PFSK-1 (cell line): ENCODE measurements around the gene ZFHX3.

ENCODE experiments used
- FOXP2 ChIP-seq: optimal IDR thresholded peaks from 2 replicates; pipeline ENCODE3; 2011; ENCODE audit warnings: borderline replicate concordance, control low read depth, inconsistent platforms; ENCODE audit not compliant: insufficient read depth; ENCODE audit errors: extremely low read length, extremely low read depth
- POLR2AphosphoS5 ChIP-seq: IDR thresholded peaks from 2 replicates; pipeline ENCODE4 v1.6.1; 2012; ENCODE audit warnings: low read depth, mild to moderate bottlenecking, control low read depth, low read length, moderate library complexity
- REST ChIP-seq, 2 experiments: IDR thresholded peaks; 2 replicates each; pipeline versions ENCODE4 v1.6.1 to v1.8.0; 2011 to 2012; ENCODE audit warnings: low read depth in 2 of 2, low read length in 2 of 2, control low read depth in 1 of 2, inconsistent platforms in 1 of 2, mild to moderate bottlenecking in 1 of 2, moderate library complexity in 1 of 2; ENCODE audit not compliant: insufficient read depth in 1 of 2
- SIN3A ChIP-seq: IDR thresholded peaks from 2 replicates; pipeline ENCODE4 v1.6.1; 2012; ENCODE audit warnings: mild to moderate bottlenecking, low read length, moderate library complexity, borderline replicate concordance; ENCODE audit not compliant: insufficient read depth
- TAF1 ChIP-seq: IDR thresholded peaks from 2 replicates; pipeline ENCODE4 v1.6.1; 2012; ENCODE audit warnings: low read length, control low read depth, borderline replicate concordance; ENCODE audit not compliant: insufficient read depth

GRCh38 chr16:72895951-72896350, 152.0 kb downstream of the ZFHX3 start:
- TF ChIP-seq POLR2AphosphoS5 = no peak
- TF ChIP-seq TAF1 = no peak
- TF ChIP-seq SIN3A = no peak
- TF ChIP-seq REST (IDR thresholded peaks at IDR 0.05; ENCODE audit: insufficient read depth in 1 of 2, low read depth in 2 of 2, low read length in 2 of 2) = no peak
- TF ChIP-seq FOXP2 = no peak
